Tibial nerve (tissue), 3 donors: ENCODE data around the gene RTP5.

Experiments
- CTCF ChIP-seq, 5 experiments: fragments of 200-600 bp in 3 of 5; fragments of 450-650 bp in 2 of 5; sonication (generic) in 3 of 5; IDR thresholded peaks; one replicate each; pipeline ENCODE4 v1.5.1; 2016 to 2019; ENCODE audit warnings: antibody characterized with exemption in 5 of 5, mild to moderate bottlenecking in 3 of 5, moderate library complexity in 2 of 5
- POLR2A ChIP-seq, 2 donors: fragments of 450-650 bp; IDR thresholded peaks; one replicate each; pipeline ENCODE4 v1.6.1; 2017; ENCODE audit warnings: antibody characterized with exemption in 2 of 2, mild to moderate bottlenecking in 2 of 2, moderate library complexity in 2 of 2

- TF ChIP-seq CTCF (IDR thresholded peaks at IDR 0.05) (no peak), POLR2A (IDR thresholded peaks at IDR 0.05) (no peak)
These were observed 17.2 kb upstream of the RTP5 start for GRCh38 chr2:241852116-241852980.
